Peyer's patch (tissue), 4 donors: ENCODE results near the gene RBM6. TPM values are rescaled to one million over a fixed set of nuclear protein-coding genes. Genes with fewer than 3 reads are reported as not detected.
A peak's percentile ranks its signal among the peaks of the same experiment; 100 is the strongest.

Experiments
- DNase-seq, 3 donors: peaks; one replicate each; pipeline ENCODE4 v3.0.0-alpha.2; 2017 to 2019
- H3K27ac ChIP-seq, 4 donors: fragments of 200-600 bp; sonication (generic); one replicate each; pipeline ENCODE4 v1.5.1; 2016 to 2019
- H3K27me3 ChIP-seq, 2 donors: fragments of 200-600 bp; sonication (generic); one replicate each; pipeline ENCODE4 v1.5.1; 2019
- H3K36me3 ChIP-seq, 3 donors: fragments of 200-600 bp; sonication (generic); one replicate each; pipeline ENCODE4 v1.5.1; 2016 to 2019
- H3K4me1 ChIP-seq, 4 donors: fragments of 200-600 bp; sonication (generic); one replicate each; pipeline ENCODE4 v1.5.1; 2016 to 2019
- H3K4me3 ChIP-seq, 4 donors: fragments of 200-600 bp; sonication (generic); 1 replicate in 3 of 4; 2 replicates in 1 of 4; pipeline ENCODE4 v1.5.1; 2016 to 2019; ENCODE audit warnings: mild to moderate bottlenecking in 1 of 4
- H3K9me3 ChIP-seq, 4 donors: fragments of 200-600 bp; sonication (generic); one replicate each; pipeline ENCODE4 v1.5.1; 2016 to 2019; ENCODE audit warnings: mild to moderate bottlenecking in 1 of 4
- POLR2A ChIP-seq, 2 donors: fragments of 450-650 bp; IDR thresholded peaks; one replicate each; pipeline ENCODE4 v1.5.1; 2017; ENCODE audit warnings: antibody characterized with exemption in 2 of 2, mild to moderate bottlenecking in 2 of 2, moderate library complexity in 2 of 2
- total RNA-seq, 4 donors: library from RNA; depleted of rRNA; stranded (reverse); fragments of >200 nt; gene quantifications; one replicate each; pipeline ENCODE4 v1.1.0, GENCODE V29; 2016
- TF ChIP-seq, protein P1 (sequence below), 6 experiments: fragments of 450-650 bp in 4 of 6; fragments of 200-600 bp in 2 of 6; sonication (generic) in 1 of 6; IDR thresholded peaks; one replicate each; pipeline ENCODE4 v1.5.1; 2017 to 2019; ENCODE audit warnings: antibody characterized with exemption in 6 of 6, mild to moderate bottlenecking in 3 of 6, moderate library complexity in 1 of 6

Gene RBM6, protein sequence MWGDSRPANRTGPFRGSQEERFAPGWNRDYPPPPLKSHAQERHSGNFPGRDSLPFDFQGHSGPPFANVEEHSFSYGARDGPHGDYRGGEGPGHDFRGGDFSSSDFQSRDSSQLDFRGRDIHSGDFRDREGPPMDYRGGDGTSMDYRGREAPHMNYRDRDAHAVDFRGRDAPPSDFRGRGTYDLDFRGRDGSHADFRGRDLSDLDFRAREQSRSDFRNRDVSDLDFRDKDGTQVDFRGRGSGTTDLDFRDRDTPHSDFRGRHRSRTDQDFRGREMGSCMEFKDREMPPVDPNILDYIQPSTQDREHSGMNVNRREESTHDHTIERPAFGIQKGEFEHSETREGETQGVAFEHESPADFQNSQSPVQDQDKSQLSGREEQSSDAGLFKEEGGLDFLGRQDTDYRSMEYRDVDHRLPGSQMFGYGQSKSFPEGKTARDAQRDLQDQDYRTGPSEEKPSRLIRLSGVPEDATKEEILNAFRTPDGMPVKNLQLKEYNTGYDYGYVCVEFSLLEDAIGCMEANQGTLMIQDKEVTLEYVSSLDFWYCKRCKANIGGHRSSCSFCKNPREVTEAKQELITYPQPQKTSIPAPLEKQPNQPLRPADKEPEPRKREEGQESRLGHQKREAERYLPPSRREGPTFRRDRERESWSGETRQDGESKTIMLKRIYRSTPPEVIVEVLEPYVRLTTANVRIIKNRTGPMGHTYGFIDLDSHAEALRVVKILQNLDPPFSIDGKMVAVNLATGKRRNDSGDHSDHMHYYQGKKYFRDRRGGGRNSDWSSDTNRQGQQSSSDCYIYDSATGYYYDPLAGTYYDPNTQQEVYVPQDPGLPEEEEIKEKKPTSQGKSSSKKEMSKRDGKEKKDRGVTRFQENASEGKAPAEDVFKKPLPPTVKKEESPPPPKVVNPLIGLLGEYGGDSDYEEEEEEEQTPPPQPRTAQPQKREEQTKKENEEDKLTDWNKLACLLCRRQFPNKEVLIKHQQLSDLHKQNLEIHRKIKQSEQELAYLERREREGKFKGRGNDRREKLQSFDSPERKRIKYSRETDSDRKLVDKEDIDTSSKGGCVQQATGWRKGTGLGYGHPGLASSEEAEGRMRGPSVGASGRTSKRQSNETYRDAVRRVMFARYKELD
- 100 to 1,000 TPM; 111 to 858 (median 241) TPM for total RNA-seq

DNA sequence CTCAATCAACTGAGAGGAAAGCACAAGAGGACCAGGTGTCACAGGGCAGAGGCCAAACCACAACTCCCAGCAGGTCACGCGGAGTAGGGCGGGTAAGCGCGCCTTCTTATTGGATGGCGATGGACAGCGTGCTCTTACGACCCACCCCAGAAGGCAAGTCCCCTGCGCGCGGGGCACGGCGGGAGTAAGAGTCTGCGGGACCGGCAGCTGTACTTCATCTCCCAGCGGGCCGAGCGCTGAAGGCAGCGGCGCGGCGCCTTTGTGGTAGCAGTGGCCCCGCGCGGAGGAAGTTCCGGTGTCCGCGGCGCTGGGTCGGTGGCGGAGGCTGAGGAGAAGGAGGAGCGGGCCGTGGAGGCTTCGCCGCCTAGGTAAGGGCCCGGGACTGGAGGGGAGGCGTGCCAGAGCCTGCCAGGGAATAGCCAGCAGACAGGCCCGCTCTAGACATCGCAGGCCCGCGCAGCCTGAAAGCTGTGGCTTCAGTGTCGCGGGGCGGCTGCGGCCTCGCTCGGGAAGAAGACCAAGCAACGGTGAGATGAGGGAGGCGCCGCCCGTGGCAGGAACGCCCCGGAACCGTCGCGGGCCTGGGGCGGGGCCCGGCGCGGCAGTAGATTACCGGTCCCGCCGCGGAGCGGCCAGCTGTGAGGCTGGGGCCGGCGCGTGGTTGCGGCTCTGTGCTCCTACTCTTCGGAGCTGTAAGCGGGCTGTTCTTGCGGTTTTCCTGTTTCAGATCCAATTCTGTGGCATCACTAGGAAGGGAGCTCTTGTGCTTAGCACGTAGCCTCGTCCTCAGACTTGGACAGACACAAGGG, at the start of gene RBM6:
RBM6 (plus strand) TSS at position 293 of the 809 bp plus-strand sequence. CDS start 22,492 bp downstream, outside the sequence.
- TF ChIP-seq, protein P1, sequence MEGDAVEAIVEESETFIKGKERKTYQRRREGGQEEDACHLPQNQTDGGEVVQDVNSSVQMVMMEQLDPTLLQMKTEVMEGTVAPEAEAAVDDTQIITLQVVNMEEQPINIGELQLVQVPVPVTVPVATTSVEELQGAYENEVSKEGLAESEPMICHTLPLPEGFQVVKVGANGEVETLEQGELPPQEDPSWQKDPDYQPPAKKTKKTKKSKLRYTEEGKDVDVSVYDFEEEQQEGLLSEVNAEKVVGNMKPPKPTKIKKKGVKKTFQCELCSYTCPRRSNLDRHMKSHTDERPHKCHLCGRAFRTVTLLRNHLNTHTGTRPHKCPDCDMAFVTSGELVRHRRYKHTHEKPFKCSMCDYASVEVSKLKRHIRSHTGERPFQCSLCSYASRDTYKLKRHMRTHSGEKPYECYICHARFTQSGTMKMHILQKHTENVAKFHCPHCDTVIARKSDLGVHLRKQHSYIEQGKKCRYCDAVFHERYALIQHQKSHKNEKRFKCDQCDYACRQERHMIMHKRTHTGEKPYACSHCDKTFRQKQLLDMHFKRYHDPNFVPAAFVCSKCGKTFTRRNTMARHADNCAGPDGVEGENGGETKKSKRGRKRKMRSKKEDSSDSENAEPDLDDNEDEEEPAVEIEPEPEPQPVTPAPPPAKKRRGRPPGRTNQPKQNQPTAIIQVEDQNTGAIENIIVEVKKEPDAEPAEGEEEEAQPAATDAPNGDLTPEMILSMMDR (IDR thresholded peaks at IDR 0.05): peak in 2 of 6 experiments; percentile 2 to 5
- peak; percentile 91 to 93 for TF ChIP-seq POLR2A (IDR thresholded peaks at IDR 0.05)
- peak within 1 kb of the TSS; percentile 89 to 96 (median 94) for H3K27ac ChIP-seq

DNA sequence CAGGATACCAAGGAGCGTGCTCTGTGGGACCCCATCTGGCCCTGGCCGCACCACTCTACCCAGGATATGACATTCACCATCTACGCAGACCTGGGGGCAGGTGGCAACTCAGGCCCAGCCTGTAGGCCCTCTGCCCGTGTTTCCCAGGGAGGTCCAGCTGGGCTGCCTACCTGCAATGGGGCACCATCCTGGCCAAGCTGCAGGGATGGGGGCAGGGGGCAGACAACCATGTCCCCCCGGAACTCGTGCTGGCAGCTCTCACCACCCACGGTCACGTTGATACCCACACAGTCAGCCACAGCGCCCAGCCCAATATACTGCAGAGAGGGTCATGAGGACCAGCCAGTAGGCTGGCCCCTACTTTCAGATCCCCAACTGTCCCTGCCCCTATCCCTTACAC, 44.2 kb upstream of the RBM6 start:
- TF ChIP-seq, protein P1 (IDR thresholded peaks at IDR 0.05): no peak
- Histone ChIP-seq H3K36me3 (peaks cover 0 to 65% (median 0%) of the 10 kb centered on the region in 3 donors), H3K27me3 (no peaks in the 10 kb centered on the region), H3K4me1 (peaks cover 0 to 10% (median 0%) of the 10 kb centered on the region in 4 donors), H3K9me3 (no peaks in the 10 kb centered on the region), H3K4me3 (no peak overlapping the region), H3K27ac (no peak overlapping the region)
- DNase-seq: no peak

More for the DNA sequence above, at the start of gene RBM6:
- DNase-seq: peak; percentile 98 to 99 (median 98)
- Histone ChIP-seq H3K9me3 (no peaks in the 10 kb centered on the region), H3K4me3 (peak within 1 kb of the TSS; percentile 61 to 82 (median 76)), H3K36me3 (peaks cover 0 to 4% (median 0%) of the 10 kb centered on the region in 3 donors), H3K4me1 (peaks cover 0 to 18% (median 6%) of the 10 kb centered on the region in 4 donors), H3K27me3 (no peaks in the 10 kb centered on the region)

DNA sequence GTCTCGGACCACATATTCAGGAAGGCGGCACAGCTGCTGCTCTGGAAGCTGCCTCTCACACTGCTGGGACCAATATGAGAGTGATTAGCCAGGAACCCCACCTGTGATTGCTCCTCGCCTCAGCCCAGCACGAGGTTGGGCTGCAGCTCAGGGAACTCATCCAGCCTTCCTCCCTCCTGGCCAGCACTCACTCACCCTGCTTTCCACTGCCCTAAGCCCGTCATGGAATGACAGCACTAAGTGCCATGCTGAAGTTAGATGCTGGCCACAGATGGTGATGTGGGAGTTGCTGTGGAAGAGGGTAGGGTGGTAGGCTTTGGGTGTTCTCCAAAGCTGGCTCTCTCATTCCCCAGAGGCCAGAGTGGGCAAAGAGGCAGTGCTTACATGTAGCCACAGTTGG, 43.6 kb upstream of the RBM6 start:
- no peak for DNase-seq
- Histone ChIP-seq H3K4me1 (peaks cover 0 to 16% (median 0%) of the 10 kb centered on the region in 4 donors), H3K36me3 (peaks cover 0 to 59% (median 0%) of the 10 kb centered on the region in 3 donors), H3K9me3 (no peaks in the 10 kb centered on the region), H3K27ac (no peak overlapping the region), H3K27me3 (no peaks in the 10 kb centered on the region), H3K4me3 (no peak overlapping the region)
- no peak for TF ChIP-seq POLR2A (IDR thresholded peaks at IDR 0.05)
- TF ChIP-seq, protein P1 (IDR thresholded peaks at IDR 0.05): no peak

DNA sequence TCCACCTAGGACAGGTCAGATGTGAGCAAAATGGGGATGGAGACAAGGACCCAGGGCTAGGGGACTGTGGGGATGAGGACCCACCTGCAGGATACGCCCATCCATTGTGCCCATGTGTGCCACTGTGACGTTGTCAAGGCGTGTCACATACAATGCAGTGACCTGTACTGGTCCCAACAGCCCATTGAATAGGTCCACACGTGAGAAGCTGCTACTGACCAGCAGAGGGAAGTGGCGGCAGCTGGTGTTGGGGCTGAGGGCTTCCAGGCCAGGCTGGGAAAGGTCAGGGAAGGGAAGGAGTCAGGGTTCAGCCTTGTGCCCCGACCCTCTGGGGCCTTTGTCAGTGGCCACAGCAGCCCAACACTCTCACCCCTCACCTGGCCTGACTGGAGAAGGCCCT, 41.0 kb upstream of the RBM6 start:
- no peak for TF ChIP-seq POLR2A (IDR thresholded peaks at IDR 0.05)
- TF ChIP-seq, protein P1 (IDR thresholded peaks at IDR 0.05): peak in 1 of 6 experiments; percentile 6
- no peak for DNase-seq

More for the DNA sequence above, 41.0 kb upstream of the RBM6 start:
- Histone ChIP-seq H3K27me3 (no peaks in the 10 kb centered on the region), H3K36me3 (peaks cover 0 to 42% (median 0%) of the 10 kb centered on the region in 3 donors), H3K9me3 (no peaks in the 10 kb centered on the region), H3K4me1 (peaks cover 0 to 34% (median 2%) of the 10 kb centered on the region in 4 donors), H3K4me3 (no peak overlapping the region), H3K27ac (peak overlapping the region in 1 of 4 donors; percentile 33)
